Ishikawa (cell line): Measurements from ENCODE around the gene HTT-AS.

Experiments used
- CEBPB ChIP-seq: IDR thresholded peaks from 2 replicates; pipeline ENCODE4 v1.6.1; 2012
- CREB1 ChIP-seq: IDR thresholded peaks from 2 replicates; pipeline ENCODE4 v1.6.1; 2012; ENCODE audit warnings: low read depth
- EGR1 ChIP-seq: IDR thresholded peaks from 2 replicates; pipeline ENCODE4 v1.6.1; 2012
- EP300 ChIP-seq: IDR thresholded peaks from 2 replicates; pipeline ENCODE4 v1.6.1; 2012; ENCODE audit warnings: borderline replicate concordance
- FOXM1 ChIP-seq: IDR thresholded peaks from 2 replicates; pipeline ENCODE4 v1.6.1; 2012; ENCODE audit warnings: low read depth, borderline replicate concordance
- NFIC ChIP-seq: IDR thresholded peaks from 2 replicates; pipeline ENCODE4 v1.6.1; 2012
- RAD21 ChIP-seq: IDR thresholded peaks from 2 replicates; pipeline ENCODE4 v1.6.1; 2012; ENCODE audit warnings: low read depth
- TAF1 ChIP-seq: IDR thresholded peaks from 2 replicates; pipeline ENCODE4 v1.6.1; 2012; ENCODE audit warnings: low read depth, mild to moderate bottlenecking
- TCF12 ChIP-seq: IDR thresholded peaks from 2 replicates; pipeline ENCODE4 v1.6.1; 2012; ENCODE audit warnings: low read depth
- TEAD4 ChIP-seq: IDR thresholded peaks from 2 replicates; pipeline ENCODE4 v1.6.1; 2012
- YY1 ChIP-seq: IDR thresholded peaks from 2 replicates; pipeline ENCODE4 v1.6.1; 2012; ENCODE audit warnings: low read depth
- ZBTB7A ChIP-seq: IDR thresholded peaks from 2 replicates; pipeline ENCODE4 v1.6.1; 2012; ENCODE audit warnings: low read depth
- TF ChIP-seq, protein P1 (sequence below): IDR thresholded peaks from 2 replicates; pipeline ENCODE4 v1.6.1; 2012
- TF ChIP-seq, protein P2 (sequence below): IDR thresholded peaks from 2 replicates; pipeline ENCODE4 v1.6.1; 2012
- TF ChIP-seq, protein P3 (sequence below): IDR thresholded peaks from 2 replicates; pipeline ENCODE4 v1.6.1; 2012; ENCODE audit warnings: low read depth, mild to moderate bottlenecking

The HTT-AS gene

DNA sequence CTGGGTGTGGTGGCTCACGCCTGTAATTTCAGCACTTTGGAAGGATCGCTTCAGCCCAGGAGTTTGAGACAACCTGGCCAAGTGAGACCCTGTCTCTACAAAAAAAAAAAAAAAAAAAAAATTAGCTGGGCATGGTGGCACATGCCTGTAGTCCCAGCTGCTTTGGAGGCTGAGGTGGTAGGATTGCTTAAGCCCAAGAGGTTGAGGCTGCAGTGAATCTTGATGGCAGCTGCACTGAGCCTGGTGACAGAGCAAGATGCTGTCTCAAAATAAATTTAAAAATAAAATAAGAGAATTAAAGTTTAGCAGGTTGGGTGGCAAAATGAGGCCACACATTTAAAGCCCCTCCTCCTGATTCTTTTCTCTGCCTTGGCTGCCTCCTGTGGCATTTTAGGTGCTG lies 47.3 kb upstream of the HTT-AS start:
- TF ChIP-seq ZBTB7A (no peak), FOXM1 (no peak), CREB1 (no peak), NFIC (no peak), TAF1 (no peak), EP300 (no peak), YY1 (no peak), RAD21 (no peak), CEBPB (no peak), TCF12 (no peak), TEAD4 (no peak), EGR1 (no peak)
- TF ChIP-seq, protein P1, sequence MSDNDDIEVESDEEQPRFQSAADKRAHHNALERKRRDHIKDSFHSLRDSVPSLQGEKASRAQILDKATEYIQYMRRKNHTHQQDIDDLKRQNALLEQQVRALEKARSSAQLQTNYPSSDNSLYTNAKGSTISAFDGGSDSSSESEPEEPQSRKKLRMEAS = no peak
- TF ChIP-seq, protein P2, sequence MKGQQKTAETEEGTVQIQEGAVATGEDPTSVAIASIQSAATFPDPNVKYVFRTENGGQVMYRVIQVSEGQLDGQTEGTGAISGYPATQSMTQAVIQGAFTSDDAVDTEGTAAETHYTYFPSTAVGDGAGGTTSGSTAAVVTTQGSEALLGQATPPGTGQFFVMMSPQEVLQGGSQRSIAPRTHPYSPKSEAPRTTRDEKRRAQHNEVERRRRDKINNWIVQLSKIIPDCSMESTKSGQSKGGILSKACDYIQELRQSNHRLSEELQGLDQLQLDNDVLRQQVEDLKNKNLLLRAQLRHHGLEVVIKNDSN = no peak
- TF ChIP-seq, protein P3, sequence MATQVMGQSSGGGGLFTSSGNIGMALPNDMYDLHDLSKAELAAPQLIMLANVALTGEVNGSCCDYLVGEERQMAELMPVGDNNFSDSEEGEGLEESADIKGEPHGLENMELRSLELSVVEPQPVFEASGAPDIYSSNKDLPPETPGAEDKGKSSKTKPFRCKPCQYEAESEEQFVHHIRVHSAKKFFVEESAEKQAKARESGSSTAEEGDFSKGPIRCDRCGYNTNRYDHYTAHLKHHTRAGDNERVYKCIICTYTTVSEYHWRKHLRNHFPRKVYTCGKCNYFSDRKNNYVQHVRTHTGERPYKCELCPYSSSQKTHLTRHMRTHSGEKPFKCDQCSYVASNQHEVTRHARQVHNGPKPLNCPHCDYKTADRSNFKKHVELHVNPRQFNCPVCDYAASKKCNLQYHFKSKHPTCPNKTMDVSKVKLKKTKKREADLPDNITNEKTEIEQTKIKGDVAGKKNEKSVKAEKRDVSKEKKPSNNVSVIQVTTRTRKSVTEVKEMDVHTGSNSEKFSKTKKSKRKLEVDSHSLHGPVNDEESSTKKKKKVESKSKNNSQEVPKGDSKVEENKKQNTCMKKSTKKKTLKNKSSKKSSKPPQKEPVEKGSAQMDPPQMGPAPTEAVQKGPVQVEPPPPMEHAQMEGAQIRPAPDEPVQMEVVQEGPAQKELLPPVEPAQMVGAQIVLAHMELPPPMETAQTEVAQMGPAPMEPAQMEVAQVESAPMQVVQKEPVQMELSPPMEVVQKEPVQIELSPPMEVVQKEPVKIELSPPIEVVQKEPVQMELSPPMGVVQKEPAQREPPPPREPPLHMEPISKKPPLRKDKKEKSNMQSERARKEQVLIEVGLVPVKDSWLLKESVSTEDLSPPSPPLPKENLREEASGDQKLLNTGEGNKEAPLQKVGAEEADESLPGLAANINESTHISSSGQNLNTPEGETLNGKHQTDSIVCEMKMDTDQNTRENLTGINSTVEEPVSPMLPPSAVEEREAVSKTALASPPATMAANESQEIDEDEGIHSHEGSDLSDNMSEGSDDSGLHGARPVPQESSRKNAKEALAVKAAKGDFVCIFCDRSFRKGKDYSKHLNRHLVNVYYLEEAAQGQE = no peak

DNA sequence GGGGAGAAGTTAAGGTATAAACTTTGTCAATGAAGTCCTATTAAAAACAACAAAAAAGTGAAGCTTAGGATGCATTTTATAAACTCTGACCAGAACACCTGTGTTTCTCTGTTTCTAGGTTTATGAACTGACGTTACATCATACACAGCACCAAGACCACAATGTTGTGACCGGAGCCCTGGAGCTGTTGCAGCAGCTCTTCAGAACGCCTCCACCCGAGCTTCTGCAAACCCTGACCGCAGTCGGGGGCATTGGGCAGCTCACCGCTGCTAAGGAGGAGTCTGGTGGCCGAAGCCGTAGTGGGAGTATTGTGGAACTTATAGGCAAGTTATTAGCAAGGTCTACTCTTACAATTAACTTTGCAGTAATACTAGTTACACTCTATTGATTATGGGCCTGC lies 46.8 kb upstream of the HTT-AS start:
- no peak for TF ChIP-seq TEAD4
- no peak for TF ChIP-seq RAD21
- TF ChIP-seq, protein P2 = no peak
- no peak for TF ChIP-seq ZBTB7A

DNA sequence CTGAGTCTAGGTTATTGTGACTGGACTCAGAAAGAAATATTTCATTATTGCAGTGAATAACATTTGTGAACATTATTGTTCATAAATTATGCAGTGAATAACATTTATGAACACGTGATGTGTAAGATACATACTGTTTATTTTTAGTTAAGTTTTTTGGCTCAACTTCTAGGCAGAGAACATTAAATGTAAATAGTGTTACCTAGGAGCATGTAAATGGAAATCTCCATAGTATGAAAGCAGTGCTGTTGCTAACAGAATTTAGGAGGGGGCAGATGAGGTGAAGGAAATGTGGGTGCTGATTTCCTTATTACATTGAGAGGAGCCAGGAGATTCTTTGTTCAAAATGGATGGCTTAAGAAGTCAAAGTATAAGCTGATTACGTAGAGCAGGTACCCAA lies 45.1 kb upstream of the HTT-AS start:
- TF ChIP-seq FOXM1 = no peak
- no peak for TF ChIP-seq EGR1
- no peak for TF ChIP-seq CREB1
- TF ChIP-seq TAF1 = no peak
- TF ChIP-seq TEAD4 = no peak
- TF ChIP-seq, protein P2 = no peak
- TF ChIP-seq YY1 = no peak
- TF ChIP-seq EP300 = no peak
- no peak for TF ChIP-seq RAD21
- TF ChIP-seq NFIC = no peak
- TF ChIP-seq CEBPB = no peak
- TF ChIP-seq ZBTB7A = no peak
- TF ChIP-seq TCF12 = no peak
- TF ChIP-seq, protein P3 = no peak
- TF ChIP-seq, protein P1 = no peak

DNA sequence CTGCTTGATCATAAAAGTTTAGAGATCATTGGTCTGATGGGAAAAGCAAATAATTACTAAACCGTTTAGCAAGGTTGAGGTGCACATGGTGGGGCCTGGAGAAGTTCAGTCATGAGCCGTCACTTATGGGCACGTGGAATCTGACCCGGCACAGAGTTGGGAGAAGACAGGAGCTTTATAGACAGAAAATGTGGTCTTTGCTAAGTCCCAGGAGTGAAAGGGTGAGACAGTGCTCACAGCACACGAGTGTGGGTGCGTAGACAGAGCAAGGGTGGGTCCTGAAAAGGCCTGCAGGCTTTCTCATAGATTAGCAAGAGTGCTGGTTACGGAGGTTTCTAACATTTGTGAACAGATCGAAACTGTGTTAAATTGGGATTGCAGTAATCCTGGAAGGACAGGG lies 44.0 kb upstream of the HTT-AS start:
- TF ChIP-seq EP300 (no peak), EGR1 (no peak), TEAD4 (no peak), YY1 (no peak), RAD21 (no peak), TAF1 (no peak), ZBTB7A (no peak), FOXM1 (no peak), CREB1 (no peak), CEBPB (no peak)
- TF ChIP-seq, protein P1 = no peak
- TF ChIP-seq, protein P3 = no peak
- TF ChIP-seq, protein P2 = no peak
